HepG2 (cell line): Measurements from ENCODE around the gene SLC16A3. TPM values are rescaled to one million over a fixed set of nuclear protein-coding genes. Genes with fewer than 3 reads are reported as not detected.

Experiments used
- ETV6 ChIP-seq: sonication (generic); formaldehyde crosslinking; conservative IDR thresholded peaks from 2 replicates; pipeline ENCODE4 v1.4.0; 2020; ENCODE audit warnings: missing genetic modification reagents
- GLI4 ChIP-seq: sonication (generic); formaldehyde crosslinking; IDR thresholded peaks from 2 replicates; pipeline ENCODE4 v1.5.1; 2020; ENCODE audit warnings: missing genetic modification reagents, mild to moderate bottlenecking, moderate library complexity, borderline replicate concordance
- HOXA7 ChIP-seq: sonication (generic); formaldehyde crosslinking; IDR thresholded peaks from 2 replicates; pipeline ENCODE4 v1.8.1; 2022; ENCODE audit warnings: mild to moderate bottlenecking, missing genetic modification reagents, moderate library complexity
- ISL2 ChIP-seq: sonication (generic); formaldehyde crosslinking; IDR thresholded peaks from 2 replicates; pipeline ENCODE4 v1.5.0; 2020; ENCODE audit warnings: missing genetic modification reagents
- MAFF ChIP-seq: IDR thresholded peaks from 2 replicates; pipeline ENCODE4 v1.6.1; 2011; ENCODE audit warnings: low read depth, low read length, improper control_type of control experiment
- MIXL1 ChIP-seq: IDR thresholded peaks from 2 replicates; pipeline ENCODE4 v1.6.1; 2016
- NFATC3 ChIP-seq: sonication (generic); formaldehyde crosslinking; IDR thresholded peaks from 2 replicates; pipeline ENCODE4 v1.5.1; 2020; ENCODE audit warnings: mild to moderate bottlenecking, missing genetic modification reagents
- NFE2 ChIP-seq: sonication (generic); formaldehyde crosslinking; IDR thresholded peaks from 2 replicates; pipeline ENCODE4 v1.4.0; 2020; ENCODE audit warnings: missing genetic modification reagents
- PBX3 ChIP-seq: sonication (generic); formaldehyde crosslinking; IDR thresholded peaks from 2 replicates; pipeline ENCODE4 v1.8.1; 2023; ENCODE audit warnings: missing genetic modification reagents, inconsistent platforms, borderline replicate concordance
- PCBP1 ChIP-seq: fragments of 200-400 bp; formaldehyde crosslinking; IDR thresholded peaks from 2 replicates; pipeline ENCODE4 v1.6.1; 2017; ENCODE audit warnings: mild to moderate bottlenecking, low read depth, low read length, borderline replicate concordance
- RBM39 ChIP-seq: fragments of 200-400 bp; formaldehyde crosslinking; IDR thresholded peaks from one replicate; pipeline ENCODE4 v1.6.1; 2018; ENCODE audit warnings: antibody characterized with exemption, mild to moderate bottlenecking, low read depth, low read length; ENCODE audit not compliant: poor library complexity, severe bottlenecking
- ZFP36L2 ChIP-seq: sonication (generic); formaldehyde crosslinking; IDR thresholded peaks from 2 replicates; pipeline ENCODE4 v1.4.0; 2020; ENCODE audit warnings: missing genetic modification reagents
- ZNF296 ChIP-seq: sonication (generic); formaldehyde crosslinking; conservative IDR thresholded peaks from 2 replicates; pipeline ENCODE4 v1.5.0; 2020; ENCODE audit warnings: mild to moderate bottlenecking, missing genetic modification reagents
- ZNF350 ChIP-seq: sonication (generic); formaldehyde crosslinking; IDR thresholded peaks from 2 replicates; pipeline ENCODE4 v1.4.0; 2020; ENCODE audit warnings: mild to moderate bottlenecking, low read depth, missing genetic modification reagents, borderline replicate concordance
- ZNF354B ChIP-seq: sonication (generic); formaldehyde crosslinking; IDR thresholded peaks from 2 replicates; pipeline ENCODE4 v1.8.0; 2022; ENCODE audit warnings: mild to moderate bottlenecking, missing genetic modification reagents
- ZNF704 ChIP-seq: sonication (generic); formaldehyde crosslinking; IDR thresholded peaks from 2 replicates; pipeline ENCODE4 v1.8.1; 2023; ENCODE audit warnings: mild to moderate bottlenecking, inconsistent platforms, moderate library complexity, missing genetic modification reagents, borderline replicate concordance
- polyA plus RNA-seq, 8 experiments: library from polyadenylated mRNA; depleted of rRNA in 3 of 8; stranded (reverse) in 7 of 8; unstranded in 1 of 8; fragments of >200 nt; fragmentation: Illumina TruSeq in 4 of 8; extraction: Trizol in 4 of 8; gene quantifications; 2 replicates each; pipeline versions ENCODE4 v1.2.1 to v1.2.3, GENCODE V29; 2011 to 2016; ENCODE audit warnings: low read depth in 4 of 8, missing spikeins in 1 of 8, mixed read lengths in 1 of 8; ENCODE audit not compliant: insufficient read depth in 1 of 8
- total RNA-seq, 5 experiments: library from RNA; depleted of rRNA; stranded (reverse); fragments of >200 nt; fragmentation: Illumina TruSeq; extraction: Trizol; gene quantifications; 2 replicates each; pipeline ENCODE4 v1.2.3, GENCODE V29; 2016; ENCODE audit warnings: low read depth in 1 of 5
- TF ChIP-seq, protein P1 (sequence below): sonication (generic); formaldehyde crosslinking; IDR thresholded peaks from 2 replicates; pipeline ENCODE4 v1.5.0; 2020; ENCODE audit warnings: mild to moderate bottlenecking, missing genetic modification reagents
- TF ChIP-seq, protein P2 (sequence below): IDR thresholded peaks from 2 replicates; pipeline ENCODE4 v1.6.1; 2016
- TF ChIP-seq, protein P3 (sequence below): sonication (generic); formaldehyde crosslinking; IDR thresholded peaks from 2 replicates; pipeline ENCODE4 v1.5.0; 2020; ENCODE audit warnings: mild to moderate bottlenecking, missing genetic modification reagents, borderline replicate concordance
- TF ChIP-seq, protein P4 (sequence below): IDR thresholded peaks from 2 replicates; pipeline ENCODE4 v1.6.1; 2016

Gene SLC16A3
- total and polyA plus RNA-seq, 2 of the 13 experiments (the other 11 are each of a cell fraction or from before 2014, with no cell fraction given), result 242 to 349 TPM

DNA sequence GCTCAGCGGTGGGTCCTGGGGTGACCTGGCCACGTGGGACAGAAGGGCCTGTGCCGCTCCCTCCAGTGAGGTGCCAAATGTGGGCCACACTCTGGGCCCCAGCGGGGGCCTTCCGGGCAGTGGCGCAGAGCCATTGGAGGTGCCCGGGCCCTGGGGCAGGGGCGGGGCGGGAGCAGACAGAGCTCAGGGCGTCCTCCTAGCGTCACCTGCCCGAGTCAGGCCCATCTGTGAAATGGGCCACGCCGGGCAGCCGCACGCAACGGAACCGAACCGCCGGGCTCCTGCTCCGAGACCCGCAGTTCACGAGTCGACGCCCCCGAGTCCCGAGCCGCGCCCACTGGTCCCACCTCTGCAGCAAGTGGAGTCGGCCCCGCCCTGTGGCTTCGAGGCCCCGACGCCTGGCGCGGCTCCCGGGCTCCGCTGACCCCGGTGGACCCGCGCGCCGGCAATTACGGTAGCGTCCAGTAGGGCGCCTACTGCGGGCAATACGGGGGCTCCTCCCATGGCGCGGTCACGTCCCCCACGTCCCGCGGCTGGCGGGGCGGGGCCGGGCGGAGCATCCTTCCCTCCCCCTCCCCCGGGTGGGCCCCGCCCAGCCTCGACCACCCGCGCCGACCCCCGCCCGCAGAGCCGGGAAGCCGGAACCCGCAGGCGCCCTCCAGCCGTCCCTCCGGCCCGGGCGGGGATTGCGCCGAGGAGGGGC lies 1.9 kb downstream of the SLC16A3 start (continued):
- TF ChIP-seq, protein P1, sequence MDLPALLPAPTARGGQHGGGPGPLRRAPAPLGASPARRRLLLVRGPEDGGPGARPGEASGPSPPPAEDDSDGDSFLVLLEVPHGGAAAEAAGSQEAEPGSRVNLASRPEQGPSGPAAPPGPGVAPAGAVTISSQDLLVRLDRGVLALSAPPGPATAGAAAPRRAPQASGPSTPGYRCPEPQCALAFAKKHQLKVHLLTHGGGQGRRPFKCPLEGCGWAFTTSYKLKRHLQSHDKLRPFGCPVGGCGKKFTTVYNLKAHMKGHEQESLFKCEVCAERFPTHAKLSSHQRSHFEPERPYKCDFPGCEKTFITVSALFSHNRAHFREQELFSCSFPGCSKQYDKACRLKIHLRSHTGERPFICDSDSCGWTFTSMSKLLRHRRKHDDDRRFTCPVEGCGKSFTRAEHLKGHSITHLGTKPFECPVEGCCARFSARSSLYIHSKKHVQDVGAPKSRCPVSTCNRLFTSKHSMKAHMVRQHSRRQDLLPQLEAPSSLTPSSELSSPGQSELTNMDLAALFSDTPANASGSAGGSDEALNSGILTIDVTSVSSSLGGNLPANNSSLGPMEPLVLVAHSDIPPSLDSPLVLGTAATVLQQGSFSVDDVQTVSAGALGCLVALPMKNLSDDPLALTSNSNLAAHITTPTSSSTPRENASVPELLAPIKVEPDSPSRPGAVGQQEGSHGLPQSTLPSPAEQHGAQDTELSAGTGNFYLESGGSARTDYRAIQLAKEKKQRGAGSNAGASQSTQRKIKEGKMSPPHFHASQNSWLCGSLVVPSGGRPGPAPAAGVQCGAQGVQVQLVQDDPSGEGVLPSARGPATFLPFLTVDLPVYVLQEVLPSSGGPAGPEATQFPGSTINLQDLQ (CRISPR knock-in tag), result peak; percentile 95
- no peak for TF ChIP-seq MAFF
- TF ChIP-seq, protein P2, sequence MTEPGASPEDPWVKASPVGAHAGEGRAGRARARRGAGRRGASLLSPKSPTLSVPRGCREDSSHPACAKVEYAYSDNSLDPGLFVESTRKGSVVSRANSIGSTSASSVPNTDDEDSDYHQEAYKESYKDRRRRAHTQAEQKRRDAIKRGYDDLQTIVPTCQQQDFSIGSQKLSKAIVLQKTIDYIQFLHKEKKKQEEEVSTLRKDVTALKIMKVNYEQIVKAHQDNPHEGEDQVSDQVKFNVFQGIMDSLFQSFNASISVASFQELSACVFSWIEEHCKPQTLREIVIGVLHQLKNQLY (CRISPR knock-in tag), result peak; percentile 75
- peak; percentile 90 for TF ChIP-seq ZNF296 (CRISPR knock-in tag)
- 0 out of 2 replicates have a peak, but pooled peaks have one; percentile 13 for TF ChIP-seq ZNF350 (CRISPR knock-in tag)
- TF ChIP-seq ETV6, result peak; percentile 85
- TF ChIP-seq ZNF354B (CRISPR knock-in tag), result no peak
- no peak for TF ChIP-seq HOXA7 (CRISPR knock-in tag)
- TF ChIP-seq, protein P3, sequence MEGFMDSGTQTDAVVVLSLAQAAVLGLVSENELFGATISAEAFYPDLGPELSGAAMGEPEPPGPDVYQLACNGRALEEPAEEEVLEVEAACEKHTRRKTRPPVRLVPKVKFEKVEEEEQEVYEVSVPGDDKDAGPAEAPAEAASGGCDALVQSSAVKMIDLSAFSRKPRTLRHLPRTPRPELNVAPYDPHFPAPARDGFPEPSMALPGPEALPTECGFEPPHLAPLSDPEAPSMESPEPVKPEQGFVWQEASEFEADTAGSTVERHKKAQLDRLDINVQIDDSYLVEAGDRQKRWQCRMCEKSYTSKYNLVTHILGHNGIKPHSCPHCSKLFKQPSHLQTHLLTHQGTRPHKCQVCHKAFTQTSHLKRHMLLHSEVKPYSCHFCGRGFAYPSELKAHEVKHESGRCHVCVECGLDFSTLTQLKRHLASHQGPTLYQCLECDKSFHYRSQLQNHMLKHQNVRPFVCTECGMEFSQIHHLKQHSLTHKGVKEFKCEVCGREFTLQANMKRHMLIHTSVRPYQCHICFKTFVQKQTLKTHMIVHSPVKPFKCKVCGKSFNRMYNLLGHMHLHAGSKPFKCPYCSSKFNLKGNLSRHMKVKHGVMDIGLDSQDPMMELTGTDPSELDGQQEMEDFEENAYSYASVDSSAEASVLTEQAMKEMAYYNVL, result peak; percentile 88
- no peak for TF ChIP-seq PCBP1
- TF ChIP-seq MIXL1, result peak; percentile 87
- peak; percentile 89; the same call in 1 of the 2 replicates for TF ChIP-seq NFATC3
- peak; percentile 85 for TF ChIP-seq ISL2
- TF ChIP-seq, protein P4, sequence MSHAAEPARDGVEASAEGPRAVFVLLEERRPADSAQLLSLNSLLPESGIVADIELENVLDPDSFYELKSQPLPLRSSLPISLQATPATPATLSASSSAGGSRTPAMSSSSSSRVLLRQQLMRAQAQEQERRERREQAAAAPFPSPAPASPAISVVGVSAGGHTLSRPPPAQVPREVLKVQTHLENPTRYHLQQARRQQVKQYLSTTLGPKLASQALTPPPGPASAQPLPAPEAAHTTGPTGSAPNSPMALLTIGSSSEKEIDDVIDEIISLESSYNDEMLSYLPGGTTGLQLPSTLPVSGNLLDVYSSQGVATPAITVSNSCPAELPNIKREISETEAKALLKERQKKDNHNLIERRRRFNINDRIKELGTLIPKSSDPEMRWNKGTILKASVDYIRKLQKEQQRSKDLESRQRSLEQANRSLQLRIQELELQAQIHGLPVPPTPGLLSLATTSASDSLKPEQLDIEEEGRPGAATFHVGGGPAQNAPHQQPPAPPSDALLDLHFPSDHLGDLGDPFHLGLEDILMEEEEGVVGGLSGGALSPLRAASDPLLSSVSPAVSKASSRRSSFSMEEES (CRISPR knock-in tag), result peak; percentile 83
- TF ChIP-seq PBX3 (CRISPR knock-in tag), result peak; percentile 88
- peak; percentile 92; the same call in 1 of the 2 replicates for TF ChIP-seq ZNF704 (CRISPR knock-in tag)
- TF ChIP-seq GLI4 (CRISPR knock-in tag), result peak; percentile 78; the same call in 1 of the 2 replicates
- TF ChIP-seq NFE2 (CRISPR knock-in tag), result no peak
- no peak for TF ChIP-seq RBM39
- peak; percentile 79; the same call in 1 of the 2 replicates for TF ChIP-seq ZFP36L2 (CRISPR knock-in tag)
